Limb (tissue), 2 donors: ENCODE measurements around the gene TUT7.
"Not testable (repeated sequence)": the region's sequence is repeated elsewhere in the genome, so short reads cannot be mapped to it uniquely, and the experiment has no call there.

ENCODE experiments used
- DNase-seq, 2 donors: peaks; one replicate each; pipeline ENCODE4 v3.0.0-alpha.2; 2016; ENCODE audit errors: extremely low spot score in 2 of 2

The TUT7 gene

DNA sequence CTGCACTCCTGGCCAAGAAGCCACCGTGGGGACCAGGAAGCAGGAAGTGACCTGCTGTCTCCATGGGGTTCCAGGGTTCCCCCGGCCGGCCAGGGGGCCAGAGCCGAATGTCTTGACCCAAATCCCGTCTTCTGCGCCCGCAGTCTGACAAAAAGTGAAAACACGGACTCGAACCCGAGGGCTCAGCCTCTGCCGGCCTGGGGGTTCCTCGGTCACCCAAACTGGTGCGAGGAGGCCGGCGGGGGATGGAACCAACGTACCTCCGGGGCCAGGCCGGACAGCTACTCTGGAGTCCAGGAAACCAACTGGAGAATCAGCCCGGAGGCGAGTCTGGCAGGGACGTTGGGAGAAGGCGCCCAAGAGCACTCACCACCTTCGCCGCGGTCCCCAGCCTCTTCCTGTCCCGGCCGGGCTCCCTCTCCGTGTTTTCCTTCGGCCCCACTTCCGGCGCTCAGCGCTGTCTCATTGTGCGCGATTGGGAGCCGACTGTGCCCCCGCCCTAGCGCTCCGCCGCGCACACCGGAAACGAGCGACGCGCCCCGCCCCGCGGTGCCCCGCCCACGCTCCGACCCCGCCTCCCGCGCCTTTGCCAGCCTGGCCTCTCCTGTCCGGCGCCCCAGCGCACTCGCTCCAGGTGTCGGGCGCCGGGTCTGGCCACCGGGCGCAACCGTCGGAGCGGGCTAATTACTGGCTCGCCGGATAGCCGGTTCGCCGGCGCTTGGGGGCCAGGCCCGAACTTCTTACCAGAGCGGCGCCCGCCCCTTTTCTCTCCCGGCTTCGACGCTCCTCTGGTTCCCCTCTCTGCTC, at the start of gene TUT7:
TSS of gene TUT7 (minus strand) at position 400 of the 807 bp plus-strand sequence. CDS start 1,211 bp downstream, outside the sequence.
- DNase-seq = peak; percentile 97 to 99

GRCh38 chr9:86402591-86402990, 48.4 kb upstream of the TUT7 start:
- no peak for DNase-seq

- no peak for DNase-seq
Observed at GRCh38 chr9:86396412-86396811, 42.2 kb upstream of the TUT7 start.

GRCh38 chr9:86390184-86390583, 36.0 kb upstream of the TUT7 start:
- DNase-seq = not testable (repeated sequence)

DNA sequence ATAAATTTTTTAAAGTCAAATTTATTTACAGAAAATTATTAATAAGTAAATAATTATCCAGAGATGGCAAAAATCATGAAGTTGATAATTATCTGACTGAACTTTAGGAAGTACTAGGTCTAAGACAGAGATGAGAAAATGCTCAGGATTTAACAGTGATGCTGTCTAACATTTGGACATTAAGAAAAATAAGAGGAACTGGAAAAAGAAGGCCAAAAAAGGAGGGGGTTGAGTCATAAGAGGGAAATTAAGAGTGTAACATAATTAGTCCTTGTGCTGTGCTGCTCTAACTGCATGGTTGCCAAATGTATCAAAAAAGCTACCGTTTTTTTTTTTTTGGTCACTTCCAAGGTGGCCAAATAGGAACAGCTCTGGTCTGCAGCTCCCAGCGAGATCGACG, 35.4 kb upstream of the TUT7 start:
- no peak for DNase-seq

GRCh38 chr9:86387376-86387775, 33.2 kb upstream of the TUT7 start:
- no peak for DNase-seq

DNA sequence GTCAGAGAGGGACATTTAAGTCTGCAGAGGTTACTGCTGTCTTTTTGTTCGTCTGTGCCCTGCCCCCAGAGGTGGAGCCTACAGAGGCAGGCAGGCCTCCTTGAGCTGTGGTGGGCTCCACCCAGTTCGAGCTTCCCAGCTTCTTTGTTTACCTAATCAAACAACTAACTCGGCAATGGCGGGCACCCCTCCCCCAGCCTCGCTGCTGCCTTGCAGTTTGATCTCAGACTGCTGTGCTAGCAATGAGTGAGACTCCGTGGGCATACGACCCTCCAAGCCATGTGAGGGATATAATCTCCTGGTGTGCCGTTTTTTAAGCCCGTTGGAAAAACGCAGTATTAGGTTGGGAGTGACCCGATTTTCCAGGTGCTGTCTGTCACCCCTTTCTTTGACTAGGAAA, 28.8 kb upstream of the TUT7 start:
- not testable (repeated sequence) for DNase-seq

DNA sequence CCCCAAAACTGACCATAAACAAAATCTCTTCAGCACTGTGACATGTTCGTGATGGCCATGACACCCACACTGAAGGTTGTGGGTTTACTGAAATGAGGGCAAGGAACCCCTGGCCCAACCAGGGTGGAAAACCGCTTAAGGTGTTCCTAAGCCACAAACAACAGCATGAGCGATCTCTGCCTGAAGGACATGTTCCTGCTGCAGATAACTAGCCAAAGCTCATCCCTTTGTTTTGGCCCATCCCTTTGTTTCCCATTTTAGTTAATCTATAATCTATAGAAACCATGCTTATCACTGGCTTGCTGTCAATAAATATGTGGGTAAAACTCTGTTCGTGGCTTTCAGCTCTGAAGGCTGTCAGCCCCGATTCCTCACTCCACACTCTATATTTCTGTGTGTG, 21.8 kb upstream of the TUT7 start:
- no peak for DNase-seq

- no peak for DNase-seq
Observed at GRCh38 chr9:86369810-86370209, 15.6 kb upstream of the TUT7 start.

- no peak for DNase-seq
Observed at GRCh38 chr9:86368871-86369521, 14.8 kb upstream of the TUT7 start.

DNA sequence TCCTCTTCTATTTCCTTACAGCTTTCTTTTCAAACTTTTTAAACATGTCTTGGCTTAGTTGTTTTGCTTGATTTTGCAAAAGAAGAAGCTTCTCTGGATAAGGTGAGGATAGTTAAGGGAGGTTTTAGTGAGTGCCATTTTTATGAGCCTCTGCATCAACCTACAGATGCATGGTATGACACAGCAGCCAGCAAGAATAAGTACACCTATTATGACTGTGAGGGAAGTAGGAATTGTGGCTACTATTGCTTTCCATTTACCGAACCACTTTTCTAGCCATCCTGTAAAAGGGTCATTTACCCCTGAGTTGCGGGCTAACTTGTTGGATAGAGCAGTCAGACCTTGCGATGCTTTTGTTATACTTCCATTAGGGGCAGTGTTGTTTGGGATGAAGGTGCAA, 7.0 kb upstream of the TUT7 start:
- DNase-seq = no peak

DNA sequence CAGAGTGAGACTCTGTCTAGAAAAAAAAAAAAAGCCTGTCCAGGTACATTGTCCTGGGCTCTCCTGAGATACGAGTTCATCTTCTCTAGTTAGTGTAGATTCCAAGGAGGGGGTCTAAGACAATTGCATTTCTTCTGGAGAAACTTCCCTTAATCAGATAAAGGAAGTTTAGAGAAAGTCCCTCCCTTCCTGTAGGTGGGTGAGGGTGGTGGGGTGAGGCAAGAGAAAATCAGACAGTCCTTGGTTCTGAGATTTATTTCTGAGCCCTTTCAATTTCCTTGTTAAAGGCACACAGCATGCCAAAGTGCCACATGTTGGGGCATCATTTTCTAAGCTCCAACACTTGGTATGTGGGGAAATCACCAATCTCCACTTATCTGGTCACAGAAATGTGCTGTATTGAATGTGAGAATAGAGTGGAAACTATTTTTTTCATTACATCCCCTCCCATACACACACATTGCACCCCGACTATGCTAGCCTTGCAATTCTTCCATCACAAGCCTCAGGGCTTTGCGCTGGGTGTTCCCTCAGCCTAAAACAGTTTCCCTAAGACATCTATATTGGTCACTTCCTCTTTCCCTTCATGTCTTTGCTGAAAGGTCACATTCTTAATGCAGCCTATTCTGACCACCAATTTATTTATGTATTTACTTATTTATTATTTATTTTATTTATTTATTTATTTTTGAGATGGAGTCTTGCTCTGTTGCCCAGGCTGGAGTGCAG, 5.1 kb upstream of the TUT7 start:
- DNase-seq = no peak

DNA sequence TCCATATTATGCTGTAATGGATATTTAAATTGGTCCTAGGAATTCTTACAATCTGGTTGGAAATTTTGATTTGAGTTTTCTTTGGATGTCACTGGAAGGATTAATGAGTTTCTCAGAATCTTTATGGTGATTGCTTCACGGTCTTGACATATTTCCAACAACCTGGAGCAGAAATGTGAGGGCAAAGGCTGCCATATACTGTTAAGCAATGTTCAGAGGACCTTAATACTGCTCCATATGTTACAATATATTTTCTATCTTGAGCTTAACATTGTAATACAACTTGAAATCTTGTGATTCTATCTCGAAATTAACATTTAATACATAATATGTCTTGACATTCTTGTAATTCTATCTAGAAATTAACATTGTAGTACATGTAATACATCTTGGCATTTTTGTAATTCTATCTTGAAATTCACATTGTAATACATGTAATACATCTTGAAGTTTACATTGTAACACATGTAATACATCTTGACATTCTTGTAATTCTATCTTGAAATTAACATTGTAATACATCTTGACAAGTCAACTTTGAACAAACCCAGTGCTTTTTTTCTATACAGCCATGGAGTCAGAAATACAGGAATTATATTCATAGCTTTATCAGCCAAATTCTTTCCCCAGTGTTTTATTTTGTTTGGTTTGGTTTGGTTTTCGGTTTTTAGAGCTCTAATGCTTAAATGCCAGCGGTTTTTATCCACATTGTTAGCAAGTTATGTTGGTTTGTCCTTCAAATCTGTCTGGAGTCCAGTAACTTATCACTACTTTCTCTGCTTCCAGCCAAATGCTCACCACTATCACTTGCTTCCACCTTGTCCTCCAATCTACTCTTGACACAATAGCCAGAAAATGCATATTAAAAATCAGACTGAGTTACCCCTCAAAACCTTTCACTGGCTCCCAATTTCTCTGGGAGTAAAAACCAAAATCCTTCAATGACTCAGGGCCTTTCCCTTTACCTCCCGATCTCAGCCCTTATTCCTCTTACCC, 3.0 kb upstream of the TUT7 start:
- DNase-seq = no peak

- no peak for DNase-seq
Observed at GRCh38 chr9:86355814-86356213, 1.6 kb upstream of the TUT7 start.

DNA sequence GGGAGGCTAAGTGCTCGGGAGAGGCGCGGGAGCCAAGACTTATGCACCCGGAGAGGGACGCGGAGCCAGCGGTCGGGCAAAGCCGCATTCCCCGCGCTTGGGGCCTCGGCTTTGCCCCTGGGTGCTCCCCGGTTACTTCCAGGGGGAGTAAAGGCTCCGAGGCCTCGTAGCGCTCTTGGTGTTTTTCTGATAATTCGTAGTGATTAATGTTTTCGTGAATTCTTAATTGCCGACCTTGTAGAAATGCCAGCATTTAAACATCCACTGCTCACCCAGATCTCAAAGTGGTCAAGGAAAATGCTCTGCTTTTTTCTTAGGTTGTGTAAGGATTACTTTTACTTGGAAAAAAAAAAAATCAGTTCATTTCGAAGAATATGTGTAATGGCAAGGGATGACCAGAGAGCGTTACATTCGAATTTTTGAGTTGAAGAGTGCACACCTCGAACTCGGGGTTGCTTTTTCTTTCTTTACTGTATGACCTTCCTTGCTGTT, 654 bp upstream of the TUT7 start:
- DNase-seq = peak in 1 of 2 donors; percentile 13

GRCh38 chr9:86353655-86354010, 577 bp downstream of the TUT7 start:
- DNase-seq = peak in 1 of 2 donors; percentile 14

DNA sequence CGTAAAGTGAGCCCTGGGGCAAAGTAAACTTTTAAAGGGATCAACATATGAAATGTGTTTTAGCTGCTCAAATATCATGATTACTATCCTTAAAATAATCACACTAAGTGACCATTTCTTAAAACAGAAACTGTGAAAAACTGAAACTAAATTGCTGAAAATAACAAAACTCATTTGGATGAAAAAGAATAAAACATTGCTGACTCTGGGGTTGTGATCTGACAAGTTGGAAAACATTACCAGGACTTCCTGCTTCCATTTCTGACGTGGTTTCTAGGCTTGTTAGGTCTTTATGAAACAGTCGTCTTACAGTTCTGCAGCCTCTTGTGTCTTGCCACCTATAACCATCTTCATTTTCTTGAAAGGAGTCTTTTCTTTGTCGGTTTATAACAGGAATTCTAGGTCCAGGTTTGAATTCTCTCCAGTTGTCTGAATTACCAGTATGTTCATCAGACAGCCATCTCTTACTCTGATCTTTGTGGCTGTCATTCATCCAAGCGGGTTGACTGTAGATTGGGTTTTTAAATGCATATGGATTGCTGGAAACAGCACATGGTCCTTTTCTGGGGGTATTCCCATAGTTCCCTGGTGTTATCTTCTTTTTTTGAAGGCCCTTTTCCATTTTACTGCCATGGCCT, 1.7 kb downstream of the TUT7 start:
- DNase-seq = no peak

DNA sequence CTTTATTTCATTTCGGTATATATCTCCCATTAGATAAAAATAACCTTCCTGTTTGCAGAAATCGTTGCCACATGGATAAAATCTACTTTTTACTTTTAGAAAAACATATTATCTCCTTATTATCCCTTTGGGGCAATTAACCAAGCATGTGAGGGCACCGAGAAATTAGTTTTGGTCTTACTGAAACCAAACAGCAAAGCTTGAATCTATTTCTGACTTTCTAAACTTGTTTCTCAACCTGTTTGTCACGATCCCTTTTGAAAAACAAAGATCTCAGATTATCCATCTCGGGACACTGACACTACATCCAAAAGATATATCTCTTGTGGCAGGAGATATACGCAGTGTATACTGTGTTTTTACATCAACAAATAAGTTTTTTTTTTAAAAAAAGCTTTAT, 2.3 kb downstream of the TUT7 start:
- no peak for DNase-seq

- DNase-seq = no peak
Observed at GRCh38 chr9:86350006-86350760, 4.0 kb downstream of the TUT7 start.

DNA sequence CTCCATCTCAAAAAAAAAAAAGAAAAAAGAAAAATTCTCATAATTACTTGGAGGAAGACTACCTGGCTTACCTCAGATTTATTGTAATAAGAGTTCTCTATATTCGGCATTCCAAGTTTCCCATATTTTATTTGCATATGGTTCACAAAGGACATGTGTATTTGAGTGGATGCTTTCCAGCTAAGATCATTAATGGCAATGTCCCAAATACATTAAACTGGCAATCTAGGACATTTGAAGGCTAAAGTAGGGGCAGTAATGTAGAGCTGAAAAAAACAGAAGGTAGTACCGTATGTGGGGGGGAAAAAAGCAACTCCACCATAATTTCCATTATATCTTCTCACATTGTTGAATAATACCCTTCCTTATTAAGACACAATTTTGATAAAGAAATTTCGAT, 4.9 kb downstream of the TUT7 start:
- peak in 1 of 2 donors; percentile 25 for DNase-seq
